ENCODE data around the gene NDUFAF4.

Gene NDUFAF4
- long read RNA-seq, transcript NDUFAF4-201 (3 exons, 2,399 nt), result major isoform, 58 of 68 reads
- long read RNA-seq, partial matches to known transcripts, result 0 of 68 reads
- long read RNA-seq, other reads (novel, unspliced or antisense), result 9 of 68 reads

GRCh38 chr6:96897396-96898240 is at the start of gene NDUFAF4:
Gene NDUFAF4 (minus strand): TSS chr6:96897891. CDS start chr6:96897801, 90 bp downstream.
- H3K4me3 ChIP-seq (replicated peaks; ENCODE audit: insufficient read depth, low read length), result peak within 1 kb of the TSS; percentile 77
- peak within 1 kb of the TSS; percentile 90 for H3K27ac ChIP-seq (replicated peaks)
- DNase-seq (ENCODE audit: low read depth in 1 of 2, low spot score in 1 of 2), result peak; percentile 86 to 94
- TF ChIP-seq CTCF (IDR thresholded peaks at IDR 0.05; ENCODE audit: insufficient read depth, low read length) (peak; percentile 57), POLR2AphosphoS5 (IDR thresholded peaks at IDR 0.05; ENCODE audit: low read depth) (peak; percentile 86), SPI1 (IDR thresholded peaks at IDR 0.05; ENCODE audit: borderline replicate concordance, low read depth) (no peak), GABPA (IDR thresholded peaks at IDR 0.05; ENCODE audit: low read depth) (no peak; the same call in 1 of the 2 replicates), REST (IDR thresholded peaks at IDR 0.05; ENCODE audit: insufficient replicate concordance, low read depth) (peak; percentile 56)
- no peaks in the 10 kb centered on the region for H3K27me3 ChIP-seq (ENCODE audit: insufficient read depth, poor library complexity, severe bottlenecking)

- no peak overlapping the region for H3K4me3 ChIP-seq (replicated peaks; ENCODE audit: insufficient read depth, low read length)
- DNase-seq (ENCODE audit: low read depth in 1 of 2, low spot score in 1 of 2), result no peak
- TF ChIP-seq GABPA (IDR thresholded peaks at IDR 0.05; ENCODE audit: low read depth), result no peak
- H3K27ac ChIP-seq (replicated peaks), result no peak overlapping the region
- peaks cover 9% of the 10 kb centered on the region for H3K27me3 ChIP-seq (ENCODE audit: insufficient read depth, poor library complexity, severe bottlenecking)
These were observed 49.4 kb upstream of the NDUFAF4 start for GRCh38 chr6:96947055-96947454.

GRCh38 chr6:96943555-96944215 is 46.0 kb upstream of the NDUFAF4 start:
- DNase-seq (ENCODE audit: low read depth in 1 of 2, low spot score in 1 of 2), result no peak
- TF ChIP-seq GABPA (IDR thresholded peaks at IDR 0.05; ENCODE audit: low read depth) (no peak), POLR2AphosphoS5 (IDR thresholded peaks at IDR 0.05; ENCODE audit: low read depth) (no peak), CTCF (IDR thresholded peaks at IDR 0.05; ENCODE audit: insufficient read depth, low read length) (no peak), SPI1 (IDR thresholded peaks at IDR 0.05; ENCODE audit: borderline replicate concordance, low read depth) (no peak), REST (IDR thresholded peaks at IDR 0.05; ENCODE audit: insufficient replicate concordance, low read depth) (no peak)
- peaks cover 2% of the 10 kb centered on the region for H3K27me3 ChIP-seq (ENCODE audit: insufficient read depth, poor library complexity, severe bottlenecking)

GRCh38 chr6:96942676-96943075 is 45.0 kb upstream of the NDUFAF4 start:
- H3K4me3 ChIP-seq (replicated peaks; ENCODE audit: insufficient read depth, low read length), result no peak overlapping the region
- H3K27ac ChIP-seq (replicated peaks), result no peak overlapping the region
- TF ChIP-seq REST (IDR thresholded peaks at IDR 0.05; ENCODE audit: insufficient replicate concordance, low read depth), result no peak
- no peak for TF ChIP-seq SPI1 (IDR thresholded peaks at IDR 0.05; ENCODE audit: borderline replicate concordance, low read depth)
- TF ChIP-seq GABPA (IDR thresholded peaks at IDR 0.05; ENCODE audit: low read depth), result no peak
- no peak for TF ChIP-seq CTCF (IDR thresholded peaks at IDR 0.05; ENCODE audit: insufficient read depth, low read length)
- no peak for TF ChIP-seq POLR2AphosphoS5 (IDR thresholded peaks at IDR 0.05; ENCODE audit: low read depth)
- peaks cover 2% of the 10 kb centered on the region for H3K27me3 ChIP-seq (ENCODE audit: insufficient read depth, poor library complexity, severe bottlenecking)
- DNase-seq (ENCODE audit: low read depth in 1 of 2, low spot score in 1 of 2), result no peak

More at GRCh38 chr6:96943555-96944215, 46.0 kb upstream of the NDUFAF4 start:
- Histone ChIP-seq H3K27ac (replicated peaks) (no peak overlapping the region), H3K4me3 (replicated peaks; ENCODE audit: insufficient read depth, low read length) (no peak overlapping the region)

All from HL-60 (cell line).